Measurements from ENCODE around the gene FANCC. TPM values are rescaled to one million over a fixed set of nuclear protein-coding genes. Genes with fewer than 3 reads are reported as not detected.

Gene FANCC
- total and polyA plus RNA-seq, 2 of the 4 experiments (the other 2 are of a cell fraction): 4.7 to 6.3 TPM

- H3K27ac ChIP-seq (ENCODE audit: insufficient read depth, low read length): no peak overlapping the region
- H4K8ac ChIP-seq (ENCODE audit: low read depth in 2 of 2, low read length in 2 of 2): no peak overlapping the region
- no peak overlapping the region for H4K5ac ChIP-seq (ENCODE audit: low read depth, low read length)
- H3K4me2 ChIP-seq (ENCODE audit: low read depth, low read length): no peak overlapping the region
- WGBS, 2 experiments (ENCODE audit: extremely low coverage in 2 of 2, insufficient read length in 1 of 2): 87% methylated on average over 7 of the region's 8 CpGs; no CpG with 5 or more reads in 1 of the 2 experiments
- dilution Hi-C loops (cut with HindIII; ENCODE audit: low sequenced_read_pairs, unreplicated experiment): no loop called here
- no peak overlapping the region for H3K14ac ChIP-seq (replicated peaks; ENCODE audit: low read depth, low read length)
- DNase-seq (no peak), ATAC-seq (ENCODE audit: low read depth) (no peak)
- peaks cover 28% of the 10 kb centered on the region for H3K36me3 ChIP-seq (ENCODE audit: control insufficient read depth, insufficient read depth, low read length)
- POLR2A ChIA-PET (ENCODE audit: unreplicated experiment): no interaction called here
- H2BK5ac ChIP-seq (ENCODE audit: low read depth, low read length, poor library complexity, severe bottlenecking): no peak overlapping the region
- H2AK5ac ChIP-seq (ENCODE audit: low read depth, low read length): no peak overlapping the region
- BruUV-seq (replicated peaks): no TSS peak
- TF ChIP-seq RFX5 (IDR thresholded peaks at IDR 0.05; ENCODE audit: low read depth, low read length) (no peak), RAD21 (IDR thresholded peaks at IDR 0.05; ENCODE audit: low read length) (no peak)
- H4K91ac ChIP-seq (ENCODE audit: insufficient read depth, low read depth, low read length): no peak overlapping the region
- no peak overlapping the region for H2AFZ ChIP-seq (replicated peaks; ENCODE audit: low read length, poor library complexity)
- no peaks in the 10 kb centered on the region for H3K27me3 ChIP-seq (ENCODE audit: control insufficient read depth, insufficient read depth, low read length)
- no peak overlapping the region for H3K56ac ChIP-seq (ENCODE audit: extremely low read depth, insufficient read depth, low read length)
- no peak overlapping the region for H2BK15ac ChIP-seq (ENCODE audit: low read depth, low read length)
- H3K9me1 ChIP-seq (ENCODE audit: insufficient read depth, low read length): peaks cover 26% of the 10 kb centered on the region
- in situ Hi-C loops (cut with MboI; ENCODE audit: low sequenced_read_pairs): no loop called here
- H3K9ac ChIP-seq (ENCODE audit: low read depth, low read length): no peak overlapping the region
- no peak overlapping the region for H3K18ac ChIP-seq (ENCODE audit: low read depth, low read length)
- peaks cover 8 to 43% of the 10 kb centered on the region in 2 experiments for H3K79me1 ChIP-seq (ENCODE audit: low read depth in 1 of 2, low read length in 2 of 2)
- H3K4ac ChIP-seq (ENCODE audit: low read depth, low read length): no peak overlapping the region
- H4K20me1 ChIP-seq (ENCODE audit: insufficient read depth, low read length): 0 out of 2 replicates have a peak, but pooled peaks cover 3% of the 10 kb centered on the region
- no peak overlapping the region for H3K4me3 ChIP-seq (ENCODE audit: insufficient read depth, low read depth, low read length)
- CTCF ChIA-PET: interaction anchor here (0.7 to 1.5 kb wide), 2 partner anchors 26 to 297 kb away, joined by 3 to 7 read pairs; no protein-coding TSS in a partner anchor
- H2BK120ac ChIP-seq (ENCODE audit: low read depth, low read length): no peak overlapping the region
- H3K9me3 ChIP-seq (ENCODE audit: control insufficient read depth, insufficient read depth, low read length): no peaks in the 10 kb centered on the region
- peaks cover 18% of the 10 kb centered on the region for H3K4me1 ChIP-seq (ENCODE audit: control insufficient read depth, insufficient read depth, low read length)
- no peak overlapping the region for H3K23ac ChIP-seq (ENCODE audit: low read depth, low read length)
- H2AK9ac ChIP-seq (replicated peaks; ENCODE audit: low read depth, low read length, poor library complexity): no peak overlapping the region
- intact Hi-C loops (cut with micrococcal nuclease): no loop called here
- no peak overlapping the region for H2BK20ac ChIP-seq (ENCODE audit: low read depth, low read length)
Observed at GRCh38 chr9:95102001-95102433, 215.5 kb downstream of the FANCC start.

Data from IMR-90 (cell line).